A673 (cell line): ENCODE data around the gene IGSF21.

ENCODE experiments used
- EZH2 ChIP-seq: fragments of 200-600 bp; sonication (generic); IDR thresholded peaks from 2 replicates; pipeline ENCODE4 v1.6.1; 2017; ENCODE audit warnings: borderline replicate concordance, low read depth, mild to moderate bottlenecking, mixed read lengths, antibody characterized with exemption, low read length; ENCODE audit not compliant: poor library complexity, severe bottlenecking
- TF ChIP-seq, protein P1 (sequence below): fragments of 300-800, 200-600 bp; sonication (generic); conservative IDR thresholded peaks from 2 replicates; pipeline ENCODE4 v1.5.1; 2017; ENCODE audit warnings: low read depth, mild to moderate bottlenecking, antibody characterized with exemption, low read length, moderate library complexity, mixed read lengths

- TF ChIP-seq, protein P1, sequence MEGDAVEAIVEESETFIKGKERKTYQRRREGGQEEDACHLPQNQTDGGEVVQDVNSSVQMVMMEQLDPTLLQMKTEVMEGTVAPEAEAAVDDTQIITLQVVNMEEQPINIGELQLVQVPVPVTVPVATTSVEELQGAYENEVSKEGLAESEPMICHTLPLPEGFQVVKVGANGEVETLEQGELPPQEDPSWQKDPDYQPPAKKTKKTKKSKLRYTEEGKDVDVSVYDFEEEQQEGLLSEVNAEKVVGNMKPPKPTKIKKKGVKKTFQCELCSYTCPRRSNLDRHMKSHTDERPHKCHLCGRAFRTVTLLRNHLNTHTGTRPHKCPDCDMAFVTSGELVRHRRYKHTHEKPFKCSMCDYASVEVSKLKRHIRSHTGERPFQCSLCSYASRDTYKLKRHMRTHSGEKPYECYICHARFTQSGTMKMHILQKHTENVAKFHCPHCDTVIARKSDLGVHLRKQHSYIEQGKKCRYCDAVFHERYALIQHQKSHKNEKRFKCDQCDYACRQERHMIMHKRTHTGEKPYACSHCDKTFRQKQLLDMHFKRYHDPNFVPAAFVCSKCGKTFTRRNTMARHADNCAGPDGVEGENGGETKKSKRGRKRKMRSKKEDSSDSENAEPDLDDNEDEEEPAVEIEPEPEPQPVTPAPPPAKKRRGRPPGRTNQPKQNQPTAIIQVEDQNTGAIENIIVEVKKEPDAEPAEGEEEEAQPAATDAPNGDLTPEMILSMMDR = no peak
- TF ChIP-seq EZH2 = no peak
Measured at GRCh38 chr1:18422076-18422777, 314.6 kb downstream of the IGSF21 start.
